Mesenchymal stem cell (in vitro differentiated cells and primary cell): ENCODE data around the gene DMBX1.

Experiments used
- DNase-seq: peaks from one replicate; pipeline ENCODE4 v3.0.0-alpha.2; 2013
- H2AFZ ChIP-seq: one replicate; pipeline ENCODE4 v1.6.1; 2013; ENCODE audit warnings: low read depth, mild to moderate bottlenecking, control low read depth, inconsistent platforms, low read length, moderate library complexity
- H2AK5ac ChIP-seq: 2 replicates; pipeline ENCODE4 v1.6.1; 2013; ENCODE audit warnings: low read length, moderate library complexity, mild to moderate bottlenecking, inconsistent platforms; ENCODE audit not compliant: severe bottlenecking
- H2BK120ac ChIP-seq: one replicate; pipeline ENCODE4 v1.6.1; 2013; ENCODE audit warnings: low read depth, mild to moderate bottlenecking, inconsistent platforms, low read length, moderate library complexity
- H2BK12ac ChIP-seq, 2 experiments: one replicate each; pipeline ENCODE4 v1.6.1; 2013; ENCODE audit warnings: inconsistent platforms in 2 of 2, low read length in 2 of 2, mild to moderate bottlenecking in 2 of 2, moderate library complexity in 2 of 2, control low read depth in 1 of 2
- H2BK15ac ChIP-seq: one replicate; pipeline ENCODE4 v1.6.1; 2013; ENCODE audit warnings: mild to moderate bottlenecking, low read depth, inconsistent platforms; ENCODE audit not compliant: poor library complexity, severe bottlenecking
- H2BK5ac ChIP-seq: 2 replicates; pipeline ENCODE4 v1.6.1; 2013; ENCODE audit warnings: low read depth, mild to moderate bottlenecking, low read length, control low read depth, inconsistent platforms; ENCODE audit not compliant: poor library complexity, severe bottlenecking
- H3K14ac ChIP-seq, 2 experiments: one replicate each; pipeline ENCODE4 v1.6.1; 2013; ENCODE audit warnings: inconsistent platforms in 2 of 2, low read length in 2 of 2, control low read depth in 1 of 2, mild to moderate bottlenecking in 1 of 2, moderate library complexity in 1 of 2
- H3K18ac ChIP-seq, 2 experiments: one replicate each; pipeline ENCODE4 v1.6.1; 2013; ENCODE audit warnings: inconsistent platforms in 2 of 2, low read length in 2 of 2, control low read depth in 1 of 2, low read depth in 1 of 2, mild to moderate bottlenecking in 1 of 2
- H3K23ac ChIP-seq, 2 experiments: one replicate each; pipeline ENCODE4 v1.6.1; 2013; ENCODE audit warnings: inconsistent platforms in 2 of 2, low read length in 2 of 2, mild to moderate bottlenecking in 2 of 2, moderate library complexity in 2 of 2, control low read depth in 1 of 2
- H3K27ac ChIP-seq: 2 replicates; pipeline ENCODE4 v1.5.1; 2013; ENCODE audit warnings: mild to moderate bottlenecking, moderate library complexity, low read length, control low read depth, inconsistent platforms; ENCODE audit not compliant: poor library complexity, severe bottlenecking
- H3K27me3 ChIP-seq, 2 experiments: 2 replicates each; pipeline versions ENCODE4 v1.6.1 to v1.7.0; 2013; ENCODE audit warnings: low read length in 2 of 2, mild to moderate bottlenecking in 2 of 2, moderate library complexity in 2 of 2, control low read depth in 1 of 2, inconsistent platforms in 1 of 2; ENCODE audit not compliant: control insufficient read depth in 1 of 2, insufficient read depth in 1 of 2
- H3K36me3 ChIP-seq, 2 experiments: 2 replicates each; pipeline versions ENCODE4 v1.6.1 to v1.7.0; 2013; ENCODE audit warnings: low read length in 2 of 2, control low read depth in 1 of 2, inconsistent platforms in 1 of 2, low read depth in 1 of 2, mild to moderate bottlenecking in 1 of 2; ENCODE audit not compliant: insufficient read depth in 2 of 2, control insufficient read depth in 1 of 2
- H3K4ac ChIP-seq, 2 experiments: one replicate each; pipeline ENCODE4 v1.6.1; 2013; ENCODE audit warnings: inconsistent platforms in 2 of 2, low read length in 2 of 2, mild to moderate bottlenecking in 2 of 2, moderate library complexity in 2 of 2, control low read depth in 1 of 2, low read depth in 1 of 2
- H3K4me1 ChIP-seq: 2 replicates; pipeline ENCODE4 v1.6.1; 2013; ENCODE audit warnings: low read depth, low read length, control low read depth; ENCODE audit not compliant: control insufficient read depth, insufficient read depth
- H3K4me2 ChIP-seq: 2 replicates; pipeline ENCODE4 v1.6.1; 2013; ENCODE audit warnings: low read length, mild to moderate bottlenecking, inconsistent platforms; ENCODE audit not compliant: poor library complexity, severe bottlenecking
- H3K4me3 ChIP-seq, 2 experiments: 2 replicates each; pipeline versions ENCODE4 v1.5.1 to v1.7.0; 2013; ENCODE audit warnings: low read length in 2 of 2, mild to moderate bottlenecking in 2 of 2, control low read depth in 1 of 2, low read depth in 1 of 2; ENCODE audit not compliant: insufficient read depth in 1 of 2
- H3K79me1 ChIP-seq: replicated peaks from 2 replicates; pipeline ENCODE4 v1.6.1; 2013; ENCODE audit warnings: mild to moderate bottlenecking, control low read depth, low read length, inconsistent platforms; ENCODE audit not compliant: poor library complexity, severe bottlenecking
- H3K9ac ChIP-seq: 2 replicates; pipeline ENCODE4 v1.7.0; 2013; ENCODE audit warnings: mild to moderate bottlenecking, low read length, moderate library complexity
- H3K9me3 ChIP-seq: 2 replicates; pipeline ENCODE4 v1.7.0; 2013; ENCODE audit warnings: mild to moderate bottlenecking, low read length; ENCODE audit not compliant: control insufficient read depth
- H4K8ac ChIP-seq: one replicate; pipeline ENCODE4 v1.6.1; 2013; ENCODE audit warnings: inconsistent platforms, mild to moderate bottlenecking, low read length, moderate library complexity
- H4K91ac ChIP-seq: one replicate; pipeline ENCODE4 v1.6.1; 2013; ENCODE audit warnings: mild to moderate bottlenecking, low read length, inconsistent platforms
- WGBS: methylation state at CpG from one replicate; pipeline ENCODE4 v1.1.7; 2013; ENCODE audit warnings: mixed read lengths; 5-methylcytosine and 5-hydroxymethylcytosine counted together

The DMBX1 gene

GRCh38 chr1:46508757-46509156 lies 19.1 kb downstream of the DMBX1 start:
- no peak for DNase-seq
- Histone ChIP-seq H3K14ac (no peak overlapping the region), H3K79me1 (no peaks in the 10 kb centered on the region), H2BK12ac (no peak overlapping the region), H3K4me1 (no peaks in the 10 kb centered on the region), H3K4me3 (no peak overlapping the region), H4K91ac (no peak overlapping the region), H2AFZ (no peak overlapping the region), H2BK120ac (no peak overlapping the region), H3K27me3 (peaks cover 20 to 25% of the 10 kb centered on the region in 2 experiments), H4K8ac (no peak overlapping the region), H3K4ac (no peak overlapping the region), H3K27ac (no peak overlapping the region), H3K23ac (no peak overlapping the region), H2AK5ac (no peak overlapping the region), H3K4me2 (no peak overlapping the region), H3K9ac (no peak overlapping the region), H3K18ac (no peak overlapping the region), H3K36me3 (no peaks in the 10 kb centered on the region), H2BK15ac (no peak overlapping the region), H3K9me3 (no peaks in the 10 kb centered on the region), H2BK5ac (no peak overlapping the region)
- 88% methylated on average over 4 of the region's 5 CpGs for WGBS

DNA sequence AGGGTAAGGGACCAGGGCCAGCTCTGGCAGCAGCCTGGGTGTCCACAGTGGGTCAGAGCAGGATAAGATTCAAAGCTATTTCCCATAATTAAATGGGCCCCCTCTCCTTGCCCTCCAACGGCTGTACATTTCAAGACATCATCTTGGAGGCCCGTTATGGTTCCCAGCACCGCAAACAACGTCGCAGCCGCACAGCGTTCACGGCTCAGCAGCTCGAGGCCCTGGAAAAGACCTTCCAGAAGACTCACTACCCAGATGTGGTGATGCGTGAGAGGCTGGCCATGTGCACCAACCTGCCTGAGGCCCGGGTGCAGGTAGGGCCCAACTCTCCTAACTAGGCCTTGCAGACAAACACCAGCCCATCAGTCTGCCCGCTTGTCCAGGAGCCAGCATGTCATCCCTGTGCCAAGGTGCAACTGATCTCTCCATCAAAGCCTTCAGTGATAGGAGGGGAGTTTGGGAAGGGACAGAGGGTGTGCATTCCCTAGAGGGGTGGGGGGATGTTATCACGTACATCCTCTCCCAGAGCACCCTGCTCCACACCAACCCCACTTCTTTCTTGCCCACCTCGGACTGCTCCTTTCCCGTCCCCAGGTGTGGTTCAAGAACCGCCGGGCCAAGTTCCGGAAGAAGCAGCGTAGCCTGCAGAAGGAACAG lies 20.8 kb downstream of the DMBX1 start:
- Histone ChIP-seq H2BK5ac (no peak overlapping the region), H4K91ac (no peak overlapping the region), H2BK120ac (no peak overlapping the region), H3K23ac (no peak overlapping the region), H2BK12ac (no peak overlapping the region), H4K8ac (no peak overlapping the region), H3K4me2 (no peak overlapping the region), H3K4ac (no peak overlapping the region), H2AFZ (no peak overlapping the region), H3K9ac (no peak overlapping the region), H3K27me3 (peaks cover 33 to 39% of the 10 kb centered on the region in 2 experiments), H2AK5ac (no peak overlapping the region), H3K27ac (no peak overlapping the region), H2BK15ac (no peak overlapping the region), H3K4me1 (no peaks in the 10 kb centered on the region), H3K18ac (no peak overlapping the region), H3K36me3 (no peaks in the 10 kb centered on the region), H3K79me1 (no peaks in the 10 kb centered on the region), H3K14ac (no peak overlapping the region), H3K4me3 (no peak overlapping the region), H3K9me3 (no peaks in the 10 kb centered on the region)
- 92% methylated on average over 17 of the region's 19 CpGs for WGBS
- no peak for DNase-seq

GRCh38 chr1:46510998-46511365 lies 21.3 kb downstream of the DMBX1 start:
- Histone ChIP-seq H2BK12ac (no peak overlapping the region), H3K9ac (no peak overlapping the region), H3K18ac (no peak overlapping the region), H3K36me3 (no peaks in the 10 kb centered on the region), H3K27me3 (peaks cover 38 to 44% of the 10 kb centered on the region in 2 experiments), H2AFZ (no peak overlapping the region), H2BK15ac (no peak overlapping the region), H3K27ac (no peak overlapping the region), H3K9me3 (no peaks in the 10 kb centered on the region), H3K79me1 (no peaks in the 10 kb centered on the region), H3K4me2 (no peak overlapping the region), H2BK5ac (no peak overlapping the region), H2BK120ac (no peak overlapping the region), H4K8ac (no peak overlapping the region), H3K23ac (no peak overlapping the region), H2AK5ac (no peak overlapping the region), H3K14ac (no peak overlapping the region), H3K4me3 (no peak overlapping the region), H3K4me1 (no peaks in the 10 kb centered on the region), H4K91ac (no peak overlapping the region), H3K4ac (no peak overlapping the region)
- DNase-seq, result no peak
- WGBS, result 76% methylated on average over 8 of the region's 8 CpGs

GRCh38 chr1:46512135-46512791 lies 22.6 kb downstream of the DMBX1 start:
- Histone ChIP-seq H3K4ac (no peak overlapping the region), H3K18ac (no peak overlapping the region), H3K27me3 (peaks cover 51 to 57% of the 10 kb centered on the region in 2 experiments), H2BK120ac (no peak overlapping the region), H3K4me1 (peaks cover 8% of the 10 kb centered on the region), H3K9me3 (no peaks in the 10 kb centered on the region), H3K9ac (no peak overlapping the region), H3K4me2 (no peak overlapping the region), H4K8ac (no peak overlapping the region), H3K79me1 (no peaks in the 10 kb centered on the region), H2BK12ac (no peak overlapping the region), H2BK15ac (no peak overlapping the region), H2AK5ac (no peak overlapping the region), H2AFZ (no peak overlapping the region), H3K23ac (no peak overlapping the region), H3K27ac (no peak overlapping the region), H2BK5ac (no peak overlapping the region), H4K91ac (no peak overlapping the region), H3K14ac (no peak overlapping the region), H3K36me3 (no peaks in the 10 kb centered on the region), H3K4me3 (no peak overlapping the region)
- no peak for DNase-seq
- WGBS, result 80% methylated on average over 21 of the region's 23 CpGs
